ENCODE results near the gene TMEM258. TPM values are rescaled to one million over a fixed set of nuclear protein-coding genes. Genes with fewer than 3 reads are reported as not detected.

The TMEM258 gene
- polyA plus RNA-seq, 1 of the 3 experiments (the other 2 are of a cell fraction): 454 TPM

GRCh38 chr11:61763930-61764605, 28.3 kb downstream of the TMEM258 start:
- no peak overlapping the region for H3K4me3 ChIP-seq (ENCODE audit: low read depth in 2 of 2, low read length in 1 of 2)
- peaks cover 0 to 30% of the 10 kb centered on the region in 2 experiments; a peak in 2 of 4 replicates for H3K4me1 ChIP-seq (ENCODE audit: control insufficient read depth in 1 of 2, insufficient read depth in 2 of 2, low read depth in 1 of 2, low read length in 1 of 2)
- H3K79me2 ChIP-seq (ENCODE audit: insufficient read depth): no peaks in the 10 kb centered on the region
- no peaks in the 10 kb centered on the region for H4K20me1 ChIP-seq (ENCODE audit: insufficient read depth)
- no peak overlapping the region for H2AFZ ChIP-seq (ENCODE audit: low read depth)
- DNase-seq: no peak
- ChIA-PET CTCF (interaction anchor here (0.6 to 14.3 kb wide), 13 partner anchors 11 to 344 kb away, joined by 3 to 140 read pairs (median 3); partner anchors contain the start of genes MYRF and TMEM258), POLR2A (interaction anchor here (1.0 kb wide), 1 partner anchor 16 kb away, joined by 3 read pairs; no protein-coding TSS in a partner anchor)
- no peaks in the 10 kb centered on the region for H3K9me2 ChIP-seq
- no peaks in the 10 kb centered on the region for H3K9me3 ChIP-seq
- H3K9ac ChIP-seq: no peak overlapping the region
- no peak for TF ChIP-seq FOXJ3 (CRISPR knock-in tag; IDR thresholded peaks at IDR 0.05)
- TF ChIP-seq POLR2AphosphoS5 (IDR thresholded peaks at IDR 0.05; ENCODE audit: low read depth, low read length): no peak
- TF ChIP-seq MEF2A (IDR thresholded peaks at IDR 0.05; ENCODE audit: borderline replicate concordance, low read depth): no peak
- no peak for TF ChIP-seq NRF1 (IDR thresholded peaks at IDR 0.05; ENCODE audit: low read depth, low read length)
- TF ChIP-seq MXI1 (IDR thresholded peaks at IDR 0.05; ENCODE audit: low read depth, low read length): no peak
- no peak for TF ChIP-seq SIN3A (IDR thresholded peaks at IDR 0.05; ENCODE audit: borderline replicate concordance, low read depth, low read length)
- TF ChIP-seq RCOR1 (IDR thresholded peaks at IDR 0.05; ENCODE audit: low read length): no peak
- TF ChIP-seq TAF1 (IDR thresholded peaks at IDR 0.05; ENCODE audit: borderline replicate concordance, low read depth, low read length): no peak
- no peak for TF ChIP-seq FOXM1 (IDR thresholded peaks at IDR 0.05; ENCODE audit: low read depth)
- no peak for TF ChIP-seq TEAD4 (IDR thresholded peaks at IDR 0.05; ENCODE audit: borderline replicate concordance, insufficient read depth)
- TF ChIP-seq, protein P1, sequence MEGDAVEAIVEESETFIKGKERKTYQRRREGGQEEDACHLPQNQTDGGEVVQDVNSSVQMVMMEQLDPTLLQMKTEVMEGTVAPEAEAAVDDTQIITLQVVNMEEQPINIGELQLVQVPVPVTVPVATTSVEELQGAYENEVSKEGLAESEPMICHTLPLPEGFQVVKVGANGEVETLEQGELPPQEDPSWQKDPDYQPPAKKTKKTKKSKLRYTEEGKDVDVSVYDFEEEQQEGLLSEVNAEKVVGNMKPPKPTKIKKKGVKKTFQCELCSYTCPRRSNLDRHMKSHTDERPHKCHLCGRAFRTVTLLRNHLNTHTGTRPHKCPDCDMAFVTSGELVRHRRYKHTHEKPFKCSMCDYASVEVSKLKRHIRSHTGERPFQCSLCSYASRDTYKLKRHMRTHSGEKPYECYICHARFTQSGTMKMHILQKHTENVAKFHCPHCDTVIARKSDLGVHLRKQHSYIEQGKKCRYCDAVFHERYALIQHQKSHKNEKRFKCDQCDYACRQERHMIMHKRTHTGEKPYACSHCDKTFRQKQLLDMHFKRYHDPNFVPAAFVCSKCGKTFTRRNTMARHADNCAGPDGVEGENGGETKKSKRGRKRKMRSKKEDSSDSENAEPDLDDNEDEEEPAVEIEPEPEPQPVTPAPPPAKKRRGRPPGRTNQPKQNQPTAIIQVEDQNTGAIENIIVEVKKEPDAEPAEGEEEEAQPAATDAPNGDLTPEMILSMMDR (IDR thresholded peaks at IDR 0.05): no peak
- no peak for TF ChIP-seq EZH2phosphoT487 (IDR thresholded peaks at IDR 0.05; ENCODE audit: borderline replicate concordance, low read depth)
- TF ChIP-seq MAX (IDR thresholded peaks at IDR 0.05; ENCODE audit: low read depth): no peak
- no peak for TF ChIP-seq JUND (IDR thresholded peaks at IDR 0.05)
- no peak for TF ChIP-seq ELF1 (IDR thresholded peaks at IDR 0.05)
- TF ChIP-seq RAD21 (IDR thresholded peaks at IDR 0.05; ENCODE audit: low read length): no peak
- no peak for TF ChIP-seq RXRA (IDR thresholded peaks at IDR 0.05; ENCODE audit: borderline replicate concordance, low read depth)
- no peak for TF ChIP-seq PBX3 (IDR thresholded peaks at IDR 0.05)
- no peak for TF ChIP-seq FOSL2 (IDR thresholded peaks at IDR 0.05; ENCODE audit: borderline replicate concordance, low read depth)
- no peak for TF ChIP-seq NFIC (IDR thresholded peaks at IDR 0.05; ENCODE audit: borderline replicate concordance)
- no peak overlapping the region for H3K27ac ChIP-seq (ENCODE audit: low read depth in 2 of 2, low read length in 1 of 2)
- WGBS (ENCODE audit: low lambda C conversion rate): 93% methylated on average over 8 of the region's 23 CpGs
- H3K36me3 ChIP-seq (replicated peaks in 1 of 2; ENCODE audit: control insufficient read depth in 1 of 2, insufficient read depth in 2 of 2, low read length in 1 of 2): no peaks in the 10 kb centered on the region
- no peak overlapping the region for H3K4me2 ChIP-seq
- H3F3A ChIP-seq (replicated peaks; ENCODE audit: insufficient read depth): no peaks in the 10 kb centered on the region
- H3K27me3 ChIP-seq (ENCODE audit: insufficient read depth): no peaks in the 10 kb centered on the region

Measured in SK-N-SH (cell line).